Measurements from ENCODE around the gene SRRM2.

- TF ChIP-seq, protein P1, sequence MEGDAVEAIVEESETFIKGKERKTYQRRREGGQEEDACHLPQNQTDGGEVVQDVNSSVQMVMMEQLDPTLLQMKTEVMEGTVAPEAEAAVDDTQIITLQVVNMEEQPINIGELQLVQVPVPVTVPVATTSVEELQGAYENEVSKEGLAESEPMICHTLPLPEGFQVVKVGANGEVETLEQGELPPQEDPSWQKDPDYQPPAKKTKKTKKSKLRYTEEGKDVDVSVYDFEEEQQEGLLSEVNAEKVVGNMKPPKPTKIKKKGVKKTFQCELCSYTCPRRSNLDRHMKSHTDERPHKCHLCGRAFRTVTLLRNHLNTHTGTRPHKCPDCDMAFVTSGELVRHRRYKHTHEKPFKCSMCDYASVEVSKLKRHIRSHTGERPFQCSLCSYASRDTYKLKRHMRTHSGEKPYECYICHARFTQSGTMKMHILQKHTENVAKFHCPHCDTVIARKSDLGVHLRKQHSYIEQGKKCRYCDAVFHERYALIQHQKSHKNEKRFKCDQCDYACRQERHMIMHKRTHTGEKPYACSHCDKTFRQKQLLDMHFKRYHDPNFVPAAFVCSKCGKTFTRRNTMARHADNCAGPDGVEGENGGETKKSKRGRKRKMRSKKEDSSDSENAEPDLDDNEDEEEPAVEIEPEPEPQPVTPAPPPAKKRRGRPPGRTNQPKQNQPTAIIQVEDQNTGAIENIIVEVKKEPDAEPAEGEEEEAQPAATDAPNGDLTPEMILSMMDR (IDR thresholded peaks at IDR 0.05; ENCODE audit: insufficient read depth, low read depth, low read length), result no peak
- TF ChIP-seq EZH2 (IDR thresholded peaks at IDR 0.05; ENCODE audit: insufficient read depth, low read length), result no peak
Measured at GRCh38 chr16:2816751-2817339, 64.4 kb downstream of the SRRM2 start, which contains the start of gene PRSS21.
